Brain microvascular endothelial cell (primary cell): Measurements from ENCODE around the gene CD300E.

Experiments used
- DNase-seq: peaks from one replicate; pipeline ENCODE4 v3.0.0-alpha.2; 2020
- H3K27ac ChIP-seq: fragments of 250-450 bp; sonication (Bioruptor Pico); 2 replicates; pipeline ENCODE4 v1.5.1; 2020; ENCODE audit warnings: mild to moderate bottlenecking, moderate library complexity
- H3K27me3 ChIP-seq: fragments of 250-450 bp; sonication (Bioruptor Pico); replicated peaks from 2 replicates; pipeline ENCODE4 v1.5.1; 2020; ENCODE audit warnings: mild to moderate bottlenecking
- H3K36me3 ChIP-seq: fragments of 250-450 bp; sonication (Bioruptor Pico); replicated peaks from 2 replicates; pipeline ENCODE4 v1.5.1; 2020; ENCODE audit warnings: mild to moderate bottlenecking
- H3K4me3 ChIP-seq: 2 replicates; pipeline ENCODE4 v1.5.1; 2011; ENCODE audit warnings: low read depth, mild to moderate bottlenecking, control low read depth, low read length, moderate library complexity
- CTCF ChIP-seq: IDR thresholded peaks from 2 replicates; pipeline ENCODE4 v1.5.1; 2011; ENCODE audit warnings: low read depth, mild to moderate bottlenecking, moderate library complexity, low read length, control low read depth, inconsistent platforms; ENCODE audit errors: missing control alignments
- in situ Hi-C: cut with HindIII; loops from 2 replicates; pipeline ENCODE4 v1.10.0; 2017; ENCODE audit warnings: low sequenced_read_pairs, low pct_ligation_motif_present

The CD300E gene

DNA sequence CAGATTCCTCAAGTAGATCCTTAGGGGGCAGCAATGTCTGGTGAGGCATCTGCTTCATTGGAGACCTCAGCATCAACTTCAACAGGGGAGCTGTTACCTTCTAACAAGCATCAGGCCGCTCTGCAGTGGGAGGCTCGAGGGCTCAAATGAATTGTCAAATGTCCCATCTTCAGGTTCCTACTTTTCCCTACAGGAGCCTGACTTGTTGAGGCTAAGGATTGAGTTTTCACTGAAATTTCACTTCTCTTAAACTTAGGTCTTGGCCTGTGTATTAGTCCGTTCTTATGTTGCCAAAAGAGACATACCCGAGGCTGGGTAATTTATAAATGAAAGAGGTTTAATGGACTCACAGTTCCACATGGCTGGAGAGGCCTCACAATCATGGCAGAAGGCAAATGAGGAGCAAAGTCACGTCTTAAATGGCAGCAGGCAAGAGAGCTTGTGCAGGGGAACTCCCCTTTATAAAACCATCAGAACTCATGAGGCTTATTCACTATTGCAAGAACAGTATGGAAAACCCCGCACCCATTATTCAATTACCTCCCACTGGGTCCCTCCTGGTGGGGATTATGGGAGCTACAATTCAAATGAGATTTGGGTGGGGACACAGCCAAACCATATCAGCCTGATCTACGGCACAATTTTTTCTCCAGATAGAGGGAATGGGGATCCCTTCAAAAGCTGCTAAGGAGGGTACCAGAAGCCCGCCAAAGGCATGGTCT, 26.3 kb downstream of the CD300E start:
- no peak for TF ChIP-seq CTCF
- in situ Hi-C loops = no loop called here
- no peaks in the 10 kb centered on the region for H3K27me3 ChIP-seq
- no peaks in the 10 kb centered on the region for H3K36me3 ChIP-seq
- no peak for DNase-seq
- H3K27ac ChIP-seq = no peak overlapping the region
- H3K4me3 ChIP-seq = no peak overlapping the region

GRCh38 chr17:74595037-74595750, 28.3 kb downstream of the CD300E start:
- no peaks in the 10 kb centered on the region for H3K27me3 ChIP-seq
- no peak for TF ChIP-seq CTCF
- no peak overlapping the region for H3K4me3 ChIP-seq
- DNase-seq = no peak
- H3K36me3 ChIP-seq = no peaks in the 10 kb centered on the region
- H3K27ac ChIP-seq = no peak overlapping the region
- in situ Hi-C loops = no loop called here

DNA sequence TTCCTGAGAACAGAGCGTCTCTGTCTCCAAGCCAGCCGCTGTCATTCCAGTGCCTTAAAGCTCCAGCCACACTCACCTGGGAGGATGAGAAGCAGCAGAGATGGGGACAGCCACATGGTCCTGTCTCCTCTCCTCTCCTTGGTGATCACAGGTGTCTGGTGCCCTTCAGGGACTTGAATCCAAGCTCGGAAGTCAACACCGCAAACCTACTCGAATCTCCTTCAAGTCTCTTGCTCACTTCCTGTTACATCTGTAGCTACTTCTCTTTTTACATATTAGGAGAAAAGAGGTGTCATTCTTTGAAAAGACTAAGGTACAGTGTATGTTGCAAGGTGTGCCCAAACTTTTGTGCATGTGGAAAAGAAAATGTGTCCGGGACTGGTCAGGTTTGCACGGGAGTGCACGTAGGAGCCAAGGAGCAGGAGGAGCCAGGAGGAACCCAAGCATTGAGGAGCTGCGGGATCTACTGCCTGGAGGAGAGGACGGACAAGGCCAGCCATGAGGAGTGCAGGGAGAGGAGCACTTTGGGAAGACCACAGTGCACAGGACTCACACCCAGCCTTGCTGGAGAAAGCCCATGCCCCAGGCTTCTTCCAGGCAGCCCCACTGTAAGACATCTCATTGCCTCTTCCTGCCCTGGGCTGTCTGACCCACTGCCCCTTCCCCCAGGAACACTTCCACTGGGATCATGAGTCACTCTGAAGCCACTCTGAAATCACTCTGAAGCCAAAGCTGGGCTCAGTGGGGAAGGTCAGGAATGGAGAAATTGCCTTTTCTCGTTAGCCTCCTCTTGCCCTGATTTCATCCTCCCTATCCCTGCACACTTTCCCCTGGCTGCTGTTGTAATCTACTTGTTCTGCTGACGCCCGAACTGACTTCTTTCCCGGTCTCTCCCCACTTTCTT, 31.2 kb downstream of the CD300E start, which contains the start of gene CD300LD:
TSS of gene CD300LD (minus strand) at position 197 of the 904 bp plus-strand sequence. CDS start at position 116, 81 bp downstream.
- no peak for TF ChIP-seq CTCF
- DNase-seq = no peak
- Histone ChIP-seq H3K4me3 (no peak within 1 kb of the TSS), H3K36me3 (no peaks in the 10 kb centered on the region), H3K27me3 (no peaks in the 10 kb centered on the region), H3K27ac (no peak within 1 kb of the TSS)
- in situ Hi-C loops = no loop called here

DNA sequence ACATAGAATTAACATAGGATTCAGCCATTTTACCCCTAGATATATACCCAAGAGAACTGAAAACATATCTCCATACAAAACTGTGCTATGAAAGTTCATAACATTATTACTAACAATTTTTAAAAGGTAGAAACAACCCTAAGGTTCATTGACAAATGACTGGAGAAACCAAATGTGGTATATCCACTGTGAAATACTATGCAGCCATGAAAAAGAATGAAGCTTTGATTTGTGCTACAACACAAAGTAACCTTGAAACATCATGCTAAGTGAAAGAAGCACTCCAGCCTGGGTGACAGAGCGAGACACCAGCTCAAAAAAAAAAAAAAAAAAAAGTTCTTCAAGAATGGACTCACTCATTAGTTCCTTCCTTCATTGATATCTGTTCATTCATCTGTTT, 32.0 kb downstream of the CD300E start:
- no peak overlapping the region for H3K27ac ChIP-seq
- TF ChIP-seq CTCF = no peak

GRCh38 chr17:74585711-74586110, 37.8 kb downstream of the CD300E start:
- no peak overlapping the region for H3K27ac ChIP-seq
- no peak for DNase-seq
- no peaks in the 10 kb centered on the region for H3K36me3 ChIP-seq
- in situ Hi-C loops = no loop called here
- TF ChIP-seq CTCF = no peak
- H3K27me3 ChIP-seq = no peaks in the 10 kb centered on the region
- H3K4me3 ChIP-seq = no peak overlapping the region

More for the DNA sequence above, 32.0 kb downstream of the CD300E start:
- Histone ChIP-seq H3K36me3 (no peaks in the 10 kb centered on the region), H3K4me3 (no peak overlapping the region), H3K27me3 (no peaks in the 10 kb centered on the region)
- no peak for DNase-seq
- in situ Hi-C loops = no loop called here
